HEK293 (cell line): ENCODE results near the gene ZNF224.
A peak's percentile ranks its signal among the peaks of the same experiment; 100 is the strongest.

ENCODE experiments used
- CTCF ChIA-PET: fragments of 350-600 bp; formaldehyde crosslinking; extraction: SDS; loops from one replicate; lab custom pipeline; 2021; ENCODE audit warnings: antibody characterized with exemption; lab: Yijun Ruan, JAX
- POLR2A ChIA-PET: fragments of 300-600 bp; formaldehyde crosslinking; extraction: SDS; loops from one replicate; lab custom pipeline; 2020; ENCODE audit warnings: antibody characterized with exemption, inconsistent platforms; lab: Yijun Ruan, JAX
- H3K27ac ChIP-seq: fragments of 200-500 bp; sonication (Bioruptor generic); 2 replicates; pipeline ENCODE4 v1.5.1; 2014; ENCODE audit warnings: low read depth, low read length, control low read depth, inconsistent platforms; ENCODE audit errors: extremely low read depth
- H3K36me3 ChIP-seq, 2 experiments: fragments of 200-500 bp in 1 of 2; sonication (Bioruptor generic) in 1 of 2; 1 replicate in 1 of 2; 2 replicates in 1 of 2; pipeline ENCODE4 v1.5.1; 2014 to 2017; ENCODE audit warnings: inconsistent platforms in 2 of 2, low read length in 2 of 2; ENCODE audit not compliant: control insufficient read depth in 2 of 2, insufficient read depth in 1 of 2
- H3K4me1 ChIP-seq: fragments of 200-500 bp; sonication (Bioruptor generic); 2 replicates; pipeline ENCODE4 v1.5.1; 2014; ENCODE audit warnings: mild to moderate bottlenecking, low read length, inconsistent platforms; ENCODE audit not compliant: control insufficient read depth, insufficient read depth
- H3K4me3 ChIP-seq: 2 replicates; pipeline ENCODE4 v1.5.1; 2011; ENCODE audit warnings: low read depth, mild to moderate bottlenecking, control low read depth, low read length, moderate library complexity
- H3K9me3 ChIP-seq: fragments of 200-500 bp; sonication (Bioruptor generic); 2 replicates; pipeline ENCODE4 v1.5.1; 2014; ENCODE audit warnings: low read depth, low read length, inconsistent platforms; ENCODE audit not compliant: control insufficient read depth, insufficient read depth
- GLI4 ChIP-seq: fragments of 450-650 bp; formaldehyde crosslinking; IDR thresholded peaks from 2 replicates; pipeline ENCODE4 v1.5.1; 2016; ENCODE audit warnings: missing biosample characterization, missing genetic modification characterization
- GLIS2 ChIP-seq: fragments of 450-650 bp; formaldehyde crosslinking; IDR thresholded peaks from 2 replicates; pipeline ENCODE4 v1.5.1; 2016; ENCODE audit warnings: missing biosample characterization, missing genetic modification characterization
- HIC1 ChIP-seq: fragments of 450-650 bp; formaldehyde crosslinking; IDR thresholded peaks from 2 replicates; pipeline ENCODE4 v1.5.1; 2016; ENCODE audit warnings: missing biosample characterization, missing genetic modification characterization
- MZF1 ChIP-seq: fragments of 450-650 bp; formaldehyde crosslinking; IDR thresholded peaks from 2 replicates; pipeline ENCODE4 v1.5.1; 2017; ENCODE audit warnings: missing biosample characterization, missing genetic modification characterization, borderline replicate concordance
- SETDB1 ChIP-seq: IDR thresholded peaks from one replicate; pipeline ENCODE4 v1.6.1; 2017; ENCODE audit warnings: mild to moderate bottlenecking, low read length, moderate library complexity, mixed read lengths; ENCODE audit not compliant: insufficient read length
- ZBTB21 ChIP-seq: fragments of 450-650 bp; formaldehyde crosslinking; IDR thresholded peaks from 2 replicates; pipeline ENCODE4 v1.5.1; 2017; ENCODE audit warnings: missing biosample characterization, missing genetic modification characterization
- ZBTB48 ChIP-seq: fragments of 450-650 bp; formaldehyde crosslinking; IDR thresholded peaks from 2 replicates; pipeline ENCODE4 v1.5.1; 2016; ENCODE audit warnings: missing biosample characterization, missing genetic modification characterization
- ZFHX2 ChIP-seq: fragments of 450-650 bp; formaldehyde crosslinking; conservative IDR thresholded peaks from 2 replicates; pipeline ENCODE4 v1.5.1; 2016; ENCODE audit warnings: missing biosample characterization, missing genetic modification characterization
- ZFP37 ChIP-seq: fragments of 450-650 bp; formaldehyde crosslinking; IDR thresholded peaks from 2 replicates; pipeline ENCODE4 v1.5.1; 2016; ENCODE audit warnings: missing biosample characterization, missing genetic modification characterization
- ZNF146 ChIP-seq: fragments of 450-650 bp; formaldehyde crosslinking; IDR thresholded peaks from 2 replicates; pipeline ENCODE4 v1.5.1; 2016; ENCODE audit warnings: missing biosample characterization, missing genetic modification characterization
- ZNF169 ChIP-seq: fragments of 450-650 bp; formaldehyde crosslinking; IDR thresholded peaks from 2 replicates; pipeline ENCODE4 v1.5.1; 2016; ENCODE audit warnings: missing biosample characterization, missing genetic modification characterization
- ZNF280D ChIP-seq: fragments of 450-650 bp; formaldehyde crosslinking; IDR thresholded peaks from 2 replicates; pipeline ENCODE4 v1.5.1; 2016; ENCODE audit warnings: missing biosample characterization, missing genetic modification characterization
- ZNF529 ChIP-seq: fragments of 450-650 bp; formaldehyde crosslinking; IDR thresholded peaks from 2 replicates; pipeline ENCODE4 v1.5.1; 2017; ENCODE audit warnings: missing genetic modification characterization, missing biosample characterization; ENCODE audit not compliant: insufficient replicate concordance
- ZNF629 ChIP-seq: fragments of 450-650 bp; formaldehyde crosslinking; IDR thresholded peaks from 2 replicates; pipeline ENCODE4 v1.5.1; 2017; ENCODE audit warnings: missing biosample characterization, missing genetic modification characterization
- ZNF658 ChIP-seq: fragments of 450-650 bp; formaldehyde crosslinking; IDR thresholded peaks from 2 replicates; pipeline ENCODE4; 2016; ENCODE audit warnings: missing biosample characterization, missing genetic modification characterization
- ZNF837 ChIP-seq: fragments of 450-650 bp; formaldehyde crosslinking; IDR thresholded peaks from 2 replicates; pipeline ENCODE4 v1.5.1; 2016; ENCODE audit warnings: missing biosample characterization, missing genetic modification characterization
- TF ChIP-seq, protein P1 (sequence below): fragments of 450-650 bp; formaldehyde crosslinking; IDR thresholded peaks from 2 replicates; pipeline ENCODE4 v1.5.1; 2017; ENCODE audit warnings: missing biosample characterization, missing genetic modification characterization
- TF ChIP-seq, protein P2 (sequence below): fragments of 450-650 bp; formaldehyde crosslinking; IDR thresholded peaks from 2 replicates; pipeline ENCODE4 v1.5.1; 2016; ENCODE audit warnings: missing biosample characterization, missing genetic modification characterization
- TF ChIP-seq, protein P3 (sequence below): fragments of 450-650 bp; formaldehyde crosslinking; IDR thresholded peaks from 2 replicates; pipeline ENCODE4 v1.5.1; 2016; ENCODE audit warnings: missing biosample characterization, missing genetic modification characterization
- TF ChIP-seq, protein P4 (sequence below): fragments of 450-650 bp; formaldehyde crosslinking; IDR thresholded peaks from 2 replicates; pipeline ENCODE4 v1.5.1; 2017; ENCODE audit warnings: missing biosample characterization, missing genetic modification characterization

Gene ZNF224

GRCh38 chr19:44050740-44051649, 43.2 kb upstream of the ZNF224 start (continued):
- TF ChIP-seq GLIS2 (no peak), ZBTB48 (tag by site-specific recombination) (0 out of 2 replicates have a peak, but pooled peaks have one; percentile 10), ZNF629 (no peak), ZNF146 (tag by site-specific recombination) (no peak), MZF1 (tag by site-specific recombination) (no peak), ZFP37 (tag by site-specific recombination) (peak; percentile 40; the same call in 1 of the 2 replicates)
- TF ChIP-seq, protein P1, sequence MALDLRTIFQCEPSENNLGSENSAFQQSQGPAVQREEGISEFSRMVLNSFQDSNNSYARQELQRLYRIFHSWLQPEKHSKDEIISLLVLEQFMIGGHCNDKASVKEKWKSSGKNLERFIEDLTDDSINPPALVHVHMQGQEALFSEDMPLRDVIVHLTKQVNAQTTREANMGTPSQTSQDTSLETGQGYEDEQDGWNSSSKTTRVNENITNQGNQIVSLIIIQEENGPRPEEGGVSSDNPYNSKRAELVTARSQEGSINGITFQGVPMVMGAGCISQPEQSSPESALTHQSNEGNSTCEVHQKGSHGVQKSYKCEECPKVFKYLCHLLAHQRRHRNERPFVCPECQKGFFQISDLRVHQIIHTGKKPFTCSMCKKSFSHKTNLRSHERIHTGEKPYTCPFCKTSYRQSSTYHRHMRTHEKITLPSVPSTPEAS, result 0 out of 2 replicates have a peak, but pooled peaks have one; percentile 14
- TF ChIP-seq, protein P2, sequence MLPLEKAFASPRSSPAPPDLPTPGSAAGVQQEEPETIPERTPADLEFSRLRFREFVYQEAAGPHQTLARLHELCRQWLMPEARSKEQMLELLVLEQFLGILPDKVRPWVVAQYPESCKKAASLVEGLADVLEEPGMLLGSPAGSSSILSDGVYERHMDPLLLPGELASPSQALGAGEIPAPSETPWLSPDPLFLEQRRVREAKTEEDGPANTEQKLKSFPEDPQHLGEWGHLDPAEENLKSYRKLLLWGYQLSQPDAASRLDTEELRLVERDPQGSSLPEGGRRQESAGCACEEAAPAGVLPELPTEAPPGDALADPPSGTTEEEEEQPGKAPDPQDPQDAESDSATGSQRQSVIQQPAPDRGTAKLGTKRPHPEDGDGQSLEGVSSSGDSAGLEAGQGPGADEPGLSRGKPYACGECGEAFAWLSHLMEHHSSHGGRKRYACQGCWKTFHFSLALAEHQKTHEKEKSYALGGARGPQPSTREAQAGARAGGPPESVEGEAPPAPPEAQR, result 0 out of 2 replicates have a peak, but pooled peaks have one; percentile 13

GRCh38 chr19:44051650-44052402, 42.3 kb upstream of the ZNF224 start, which contains the start of gene ZNF223:
ZNF223 (plus strand) TSS chr19:44052036; CDS start chr19:44055177, 3,141 bp downstream.
- peaks cover 17 to 31% of the 10 kb centered on the region in 2 experiments for H3K36me3 ChIP-seq
- ChIA-PET CTCF (interaction anchor here (0.6 to 1.1 kb wide), 2 partner anchors 9 to 275 kb away, joined by 3 read pairs; no protein-coding TSS in a partner anchor), POLR2A (interaction anchor here (0.9 to 2.4 kb wide), 17 partner anchors 10 to 383 kb away, joined by 3 to 17 read pairs (median 4); partner anchors contain the start of genes ZNF221, ZNF222, ZNF224 and ZNF225)
- peaks cover 14% of the 10 kb centered on the region for H3K4me1 ChIP-seq
- peaks cover 11% of the 10 kb centered on the region for H3K9me3 ChIP-seq
- H3K27ac ChIP-seq, result peak within 1 kb of the TSS; percentile 61
- H3K4me3 ChIP-seq, result peak within 1 kb of the TSS; percentile 66
- TF ChIP-seq ZFHX2 (peak; percentile 89), ZNF658 (tag by site-specific recombination) (no peak), ZNF837 (tag by site-specific recombination) (no peak), HIC1 (no peak), SETDB1 (peak; percentile 27), GLI4 (no peak), ZNF280D (tag by site-specific recombination) (0 out of 2 replicates have a peak, but pooled peaks have one; percentile 16), ZBTB21 (tag by site-specific recombination) (peak; percentile 72; the same call in 1 of the 2 replicates), ZNF529 (no peak), ZNF169 (tag by site-specific recombination) (no peak)
- TF ChIP-seq, protein P3, sequence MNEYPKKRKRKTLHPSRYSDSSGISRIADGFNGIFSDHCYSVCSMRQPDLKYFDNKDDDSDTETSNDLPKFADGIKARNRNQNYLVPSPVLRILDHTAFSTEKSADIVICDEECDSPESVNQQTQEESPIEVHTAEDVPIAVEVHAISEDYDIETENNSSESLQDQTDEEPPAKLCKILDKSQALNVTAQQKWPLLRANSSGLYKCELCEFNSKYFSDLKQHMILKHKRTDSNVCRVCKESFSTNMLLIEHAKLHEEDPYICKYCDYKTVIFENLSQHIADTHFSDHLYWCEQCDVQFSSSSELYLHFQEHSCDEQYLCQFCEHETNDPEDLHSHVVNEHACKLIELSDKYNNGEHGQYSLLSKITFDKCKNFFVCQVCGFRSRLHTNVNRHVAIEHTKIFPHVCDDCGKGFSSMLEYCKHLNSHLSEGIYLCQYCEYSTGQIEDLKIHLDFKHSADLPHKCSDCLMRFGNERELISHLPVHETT (tag by site-specific recombination), result peak; percentile 81
- TF ChIP-seq, protein P4, sequence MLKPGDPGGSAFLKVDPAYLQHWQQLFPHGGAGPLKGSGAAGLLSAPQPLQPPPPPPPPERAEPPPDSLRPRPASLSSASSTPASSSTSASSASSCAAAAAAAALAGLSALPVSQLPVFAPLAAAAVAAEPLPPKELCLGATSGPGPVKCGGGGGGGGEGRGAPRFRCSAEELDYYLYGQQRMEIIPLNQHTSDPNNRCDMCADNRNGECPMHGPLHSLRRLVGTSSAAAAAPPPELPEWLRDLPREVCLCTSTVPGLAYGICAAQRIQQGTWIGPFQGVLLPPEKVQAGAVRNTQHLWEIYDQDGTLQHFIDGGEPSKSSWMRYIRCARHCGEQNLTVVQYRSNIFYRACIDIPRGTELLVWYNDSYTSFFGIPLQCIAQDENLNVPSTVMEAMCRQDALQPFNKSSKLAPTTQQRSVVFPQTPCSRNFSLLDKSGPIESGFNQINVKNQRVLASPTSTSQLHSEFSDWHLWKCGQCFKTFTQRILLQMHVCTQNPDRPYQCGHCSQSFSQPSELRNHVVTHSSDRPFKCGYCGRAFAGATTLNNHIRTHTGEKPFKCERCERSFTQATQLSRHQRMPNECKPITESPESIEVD (tag by site-specific recombination), result no peak
